GM12878 (cell line): Measurements from ENCODE around the gene LEMD1. TPM values are rescaled to one million over a fixed set of nuclear protein-coding genes. Genes with fewer than 3 reads are reported as not detected.

Experiments used
- ATAC-seq: fragments of 200-7000 bp; cut with Tn5 transposase; 3 replicates; pipeline ENCODE4 v1.9.1; 2020; ENCODE audit warnings: mild to moderate bottlenecking, moderate library complexity
- BruUV-seq: library from RNA; stranded (reverse); fragments of 400-500 nt; replicated peaks from 2 replicates; lab custom pipeline; 2021; lab: Mats Ljungman, UMichigan
- CTCF ChIA-PET: fragments of 300-600 bp; sonication (Branson Sonifier 250); formaldehyde crosslinking; extraction: SDS; loops from one replicate; lab custom pipeline; 2021; ENCODE audit warnings: inconsistent platforms; lab: Yijun Ruan, JAX
- POLR2A ChIA-PET: fragments of 350-600 bp; formaldehyde crosslinking; extraction: SDS; loops from one replicate; lab custom pipeline; 2021; ENCODE audit warnings: inconsistent platforms; lab: Charles Lee
- RAD21 ChIA-PET: fragments of 300-600 bp; sonication (Branson Sonifier 250); formaldehyde crosslinking; loops from one replicate; lab custom pipeline; 2023; ENCODE audit warnings: antibody characterized with exemption; ENCODE audit not compliant: unreplicated experiment; lab: Charles Lee
- SMC1A ChIA-PET: fragments of 300-600 bp; sonication (Branson Sonifier 250); formaldehyde crosslinking; loops from one replicate; lab custom pipeline; 2023; ENCODE audit not compliant: unreplicated experiment, uncharacterized antibody; lab: Charles Lee
- DNase-seq: peaks from one replicate; pipeline ENCODE4 v3.0.0-alpha.2; 2011; ENCODE audit warnings: low read depth, low spot score
- FAIRE-seq: peaks from 3 replicates; lab custom pipeline; 2011; peaks lifted over from hg19 to GRCh38; lab: Jason Lieb, UNC
- H2AFZ ChIP-seq: 2 replicates; pipeline ENCODE4 v1.6.0; 2011; ENCODE audit warnings: low read depth, low read length, control low read depth; ENCODE audit not compliant: control insufficient read depth
- H3K27ac ChIP-seq: 2 replicates; pipeline ENCODE4 v1.5.1; 2011; ENCODE audit warnings: control low read depth; ENCODE audit not compliant: control insufficient read depth, insufficient read depth
- H3K27me3 ChIP-seq, 2 experiments: replicated peaks in 1 of 2; 2 replicates each; pipeline versions ENCODE4 v1.6.0 to v1.6.1; 2011; ENCODE audit warnings: low read length in 1 of 2; ENCODE audit not compliant: control insufficient read depth in 2 of 2, insufficient read depth in 2 of 2
- H3K36me3 ChIP-seq, 2 experiments: 2 replicates each; pipeline ENCODE4 v1.5.1; 2011; ENCODE audit warnings: low read length in 1 of 2; ENCODE audit not compliant: control insufficient read depth in 2 of 2, insufficient read depth in 2 of 2
- H3K4me1 ChIP-seq: 2 replicates; pipeline ENCODE4 v1.6.1; 2011; ENCODE audit warnings: mild to moderate bottlenecking, low read length, moderate library complexity, mixed read lengths; ENCODE audit not compliant: control insufficient read depth, insufficient read depth
- H3K4me2 ChIP-seq: 2 replicates; pipeline ENCODE4 v1.6.0; 2011; ENCODE audit warnings: control low read depth; ENCODE audit not compliant: control insufficient read depth, insufficient read depth
- H3K4me3 ChIP-seq: fragments of 200-600 bp; sonication (generic); 2 replicates; pipeline ENCODE4 v1.5.1; 2016
- H3K79me2 ChIP-seq: 2 replicates; pipeline ENCODE4 v1.6.0; 2011; ENCODE audit warnings: low read length; ENCODE audit not compliant: control insufficient read depth, insufficient read depth
- H3K9ac ChIP-seq: 2 replicates; pipeline ENCODE4 v1.8.0; 2011; ENCODE audit warnings: low read length, control low read depth, mixed read lengths; ENCODE audit not compliant: control insufficient read depth, insufficient read depth
- H3K9me3 ChIP-seq: replicated peaks from 3 replicates; pipeline ENCODE4 v1.5.1; 2011; ENCODE audit warnings: mild to moderate bottlenecking, low read length; ENCODE audit not compliant: control insufficient read depth, insufficient read depth
- H4K20me1 ChIP-seq: 2 replicates; pipeline ENCODE4 v1.6.0; 2011; ENCODE audit not compliant: control insufficient read depth, insufficient read depth
- ASH2L ChIP-seq: fragments of 300-600, 200-600 bp; sonication (generic); IDR thresholded peaks from 2 replicates; pipeline ENCODE4 v1.6.1; 2017; ENCODE audit warnings: low read depth, mild to moderate bottlenecking, borderline replicate concordance
- GABPA ChIP-seq: IDR thresholded peaks from 2 replicates; pipeline ENCODE4 v1.6.1; 2014; ENCODE audit warnings: antibody characterized with exemption, low read depth, mild to moderate bottlenecking, inconsistent platforms
- HCFC1 ChIP-seq: fragments of 150-350 bp; IDR thresholded peaks from 2 replicates; pipeline ENCODE4 v1.6.1; 2014; ENCODE audit warnings: low read length
- MYB ChIP-seq: fragments of 150-350 bp; IDR thresholded peaks from 2 replicates; pipeline ENCODE4 v1.6.1; 2014; ENCODE audit warnings: mild to moderate bottlenecking, low read depth, low read length, borderline replicate concordance
- NFYB ChIP-seq: IDR thresholded peaks from 2 replicates; pipeline ENCODE4 v1.6.1; 2011; ENCODE audit warnings: low read depth, mild to moderate bottlenecking, low read length, improper control_type of control experiment, moderate library complexity; ENCODE audit not compliant: insufficient read depth
- POLR2A ChIP-seq: IDR thresholded peaks from 2 replicates; pipeline ENCODE4 v1.6.1; 2011; ENCODE audit warnings: low read depth, mild to moderate bottlenecking, low read length
- SIN3A ChIP-seq: IDR thresholded peaks from 2 replicates; pipeline ENCODE4 v1.6.1; 2012; ENCODE audit warnings: low read depth, low read length, improper control_type of control experiment
- WGBS: methylation state at CpG from one replicate; pipeline ENCODE4 v1.1.6; 2016; ENCODE audit warnings: low lambda C conversion rate; ENCODE audit not compliant: insufficient replicate concordance, insufficient coverage; ENCODE audit errors: missing lambda C conversion rate; 5-methylcytosine and 5-hydroxymethylcytosine counted together
- in situ Hi-C: fragments of 300-500 bp; cut with MboI; formaldehyde crosslinking; loops from 9 replicates; pipeline ENCODE4 v1.14.3; 2018; ENCODE audit warnings: mixed read lengths
- intact Hi-C: fragments of 100-400 bp; cut with micrococcal nuclease; formaldehyde crosslinking; loops from one replicate; pipeline ENCODE4 v1.14.2; 2022; ENCODE audit not compliant: unreplicated experiment
- polyA plus RNA-seq, 11 experiments: library from polyadenylated mRNA; depleted of rRNA in 4 of 11; unstranded in 6 of 11; stranded (reverse) in 5 of 11; fragments of >200 nt; fragmentation: Nextera tagmentation in 4 of 11; fragmentation: Illumina TruSeq in 1 of 11; extraction: Ambion mirVana in 4 of 11; extraction: Trizol in 1 of 11; gene quantifications; 1 replicate in 1 of 11; 2 replicates in 10 of 11; pipeline versions ENCODE4 v1.2.1 to v1.2.3, GENCODE V29; 2011 to 2016; ENCODE audit warnings: inconsistent platforms in 2 of 11, missing spikeins in 2 of 11, low read depth in 1 of 11
- total RNA-seq, 4 experiments: library from RNA; depleted of rRNA in 3 of 4; stranded (reverse); fragments of >200 nt in 3 of 4; fragmentation: Illumina TruSeq in 1 of 4; extraction: Trizol in 1 of 4; gene quantifications; 2 replicates each; pipeline versions ENCODE4 v1.2.1 to v1.2.3, GENCODE V29; 2013 to 2021
- TF ChIP-seq, protein P1 (sequence below): IDR thresholded peaks from 2 replicates; pipeline ENCODE4 v1.6.1; 2012; ENCODE audit warnings: low read depth, low read length, improper control_type of control experiment

The LEMD1 gene
- total and polyA plus RNA-seq, 10 of the 15 experiments (the other 5 are each of a cell fraction or from before 2014, with no cell fraction given): 0.19 to 1.2 (median 0.26) TPM; not detected in 7

DNA sequence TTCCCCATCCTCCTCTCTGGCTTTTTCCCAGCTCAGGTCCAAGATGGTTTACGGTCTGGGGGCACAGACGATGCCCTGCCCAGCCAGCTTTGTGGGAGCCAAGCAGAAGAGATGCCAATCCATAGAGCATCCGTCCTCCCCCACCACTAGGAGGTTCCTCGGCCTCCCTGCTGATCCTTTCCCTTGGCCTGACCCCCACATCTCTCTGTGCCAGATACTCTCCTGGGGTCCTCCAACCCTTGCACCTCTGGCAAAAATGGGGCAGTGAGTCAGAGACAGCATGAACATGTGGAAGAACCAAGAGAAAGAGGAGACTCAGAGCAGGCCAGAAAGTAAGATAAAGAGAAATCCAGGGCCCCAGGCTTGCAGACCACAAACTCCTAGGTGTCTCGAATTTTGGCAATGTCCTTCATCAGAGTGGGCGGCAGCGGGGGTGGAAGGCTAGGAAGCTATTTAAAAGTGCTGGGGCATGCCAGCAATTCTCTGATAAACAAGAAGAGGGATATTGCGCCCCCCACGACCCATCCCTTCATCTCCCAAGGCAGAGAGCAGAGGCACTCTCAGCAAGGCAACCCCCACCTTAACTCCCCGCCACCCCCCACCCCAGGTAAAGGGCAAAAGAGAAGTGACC, 22.6 kb upstream of the LEMD1 start:
- no peak for DNase-seq
- Histone ChIP-seq H3K4me1 (peaks cover 22% of the 10 kb centered on the region), H3K79me2 (no peaks in the 10 kb centered on the region), H3K36me3 (no peaks in the 10 kb centered on the region), H3K27me3 (no peaks in the 10 kb centered on the region; a peak in 1 of 4 replicates), H2AFZ (no peak overlapping the region), H3K4me3 (no peak overlapping the region), H3K9ac (no peak overlapping the region), H4K20me1 (no peaks in the 10 kb centered on the region), H3K4me2 (no peak overlapping the region), H3K9me3 (no peaks in the 10 kb centered on the region), H3K27ac (no peak overlapping the region)
- 18% methylated on average over 9 of the region's 10 CpGs for WGBS
- no peak for FAIRE-seq
- SMC1A ChIA-PET: interaction anchor here (1.4 kb wide), 1 partner anchor 38 kb away, joined by 4 read pairs; no protein-coding TSS in a partner anchor
- no peak for TF ChIP-seq HCFC1
- no TSS peak for BruUV-seq
- POLR2A ChIA-PET: interaction anchor here (0.7 kb wide), 1 partner anchor 131 kb away, joined by 4 read pairs; no protein-coding TSS in a partner anchor
- no peak for ATAC-seq
- in situ Hi-C loops: no loop called here
- RAD21 ChIA-PET: interaction anchor here (1.3 to 1.6 kb wide), 3 partner anchors 13 to 47 kb away, joined by 3 to 5 read pairs (median 4); no protein-coding TSS in a partner anchor
- CTCF ChIA-PET: interaction anchor here (1.0 to 5.6 kb wide), 7 partner anchors 13 to 90 kb away, joined by 3 to 55 read pairs (median 4); no protein-coding TSS in a partner anchor
- intact Hi-C loops: no loop called here

DNA sequence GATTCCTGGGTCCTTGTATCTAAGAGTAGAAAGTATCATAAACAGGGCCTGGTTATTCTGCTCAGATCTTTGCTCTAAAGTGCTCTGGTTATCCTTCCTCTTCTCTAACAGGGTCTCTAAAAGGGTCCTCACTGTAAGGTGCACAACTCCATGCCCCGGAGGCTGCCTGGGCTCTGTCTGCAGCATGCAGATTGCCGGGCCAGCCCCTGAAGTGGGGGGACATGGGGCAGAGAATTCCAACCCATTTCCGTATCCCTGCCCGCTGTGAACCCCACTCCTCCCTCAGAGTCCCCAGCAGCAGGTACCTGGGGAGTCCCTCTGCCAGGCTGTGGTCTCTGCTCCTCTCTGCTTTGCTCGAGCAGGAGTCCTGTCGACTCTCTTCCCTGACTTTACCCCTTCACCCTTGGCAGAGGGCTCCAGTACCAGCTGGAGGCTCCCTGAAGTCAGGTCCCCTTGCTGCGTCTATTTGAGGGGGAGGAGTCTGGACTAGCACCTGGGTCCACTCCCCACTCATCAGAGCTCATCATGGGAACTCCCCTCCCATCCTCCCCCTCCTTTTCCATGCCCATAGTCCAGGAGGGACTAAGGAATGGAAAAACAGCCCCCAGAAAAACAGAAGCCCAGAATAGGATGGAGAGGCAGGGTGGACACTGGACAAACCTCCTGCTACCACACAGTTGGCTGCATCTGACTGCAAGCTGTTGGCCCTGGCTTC, 21.9 kb upstream of the LEMD1 start:
- Histone ChIP-seq H4K20me1 (no peaks in the 10 kb centered on the region), H3K36me3 (no peaks in the 10 kb centered on the region), H2AFZ (no peak overlapping the region), H3K27ac (no peak overlapping the region), H3K4me2 (no peak overlapping the region), H3K9ac (no peak overlapping the region), H3K4me1 (peaks cover 20% of the 10 kb centered on the region), H3K4me3 (no peak overlapping the region), H3K9me3 (no peaks in the 10 kb centered on the region), H3K79me2 (no peaks in the 10 kb centered on the region), H3K27me3 (no peaks in the 10 kb centered on the region; a peak in 1 of 4 replicates)
- in situ Hi-C loops (no loop called here), intact Hi-C loops (no loop called here)
- ATAC-seq (no peak), FAIRE-seq (no peak), DNase-seq (no peak)
- ChIA-PET RAD21 (interaction anchor here (1.3 to 5.9 kb wide), 4 partner anchors 13 to 47 kb away, joined by 3 to 42 read pairs (median 4); no protein-coding TSS in a partner anchor), SMC1A (interaction anchor here (1.4 kb wide), 1 partner anchor 38 kb away, joined by 4 read pairs; no protein-coding TSS in a partner anchor), CTCF (interaction anchor here (1.0 to 5.6 kb wide), 5 partner anchors 12 to 90 kb away, joined by 3 to 55 read pairs (median 3); no protein-coding TSS in a partner anchor), POLR2A (no interaction called here)
- WGBS: 20% methylated on average over 7 of the region's 7 CpGs
- TF ChIP-seq SIN3A (no peak), MYB (no peak), ASH2L (no peak), NFYB (no peak), POLR2A (no peak), GABPA (no peak)
- TF ChIP-seq, protein P1, sequence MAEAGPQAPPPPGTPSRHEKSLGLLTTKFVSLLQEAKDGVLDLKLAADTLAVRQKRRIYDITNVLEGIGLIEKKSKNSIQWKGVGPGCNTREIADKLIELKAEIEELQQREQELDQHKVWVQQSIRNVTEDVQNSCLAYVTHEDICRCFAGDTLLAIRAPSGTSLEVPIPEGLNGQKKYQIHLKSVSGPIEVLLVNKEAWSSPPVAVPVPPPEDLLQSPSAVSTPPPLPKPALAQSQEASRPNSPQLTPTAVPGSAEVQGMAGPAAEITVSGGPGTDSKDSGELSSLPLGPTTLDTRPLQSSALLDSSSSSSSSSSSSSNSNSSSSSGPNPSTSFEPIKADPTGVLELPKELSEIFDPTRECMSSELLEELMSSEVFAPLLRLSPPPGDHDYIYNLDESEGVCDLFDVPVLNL: no peak
- BruUV-seq: no TSS peak
